Suprapubic skin (tissue), 4 donors: ENCODE results near the gene RUFY1. TPM values are rescaled to one million over a fixed set of nuclear protein-coding genes. Genes with fewer than 3 reads are reported as not detected.

Source experiments
- DNase-seq, 2 donors: peaks; one replicate each; pipeline ENCODE4 v3.0.0-alpha.2; 2019; ENCODE audit warnings: low spot score in 2 of 2
- H3K27ac ChIP-seq: fragments of 200-600 bp; sonication (generic); one replicate; pipeline ENCODE4 v1.5.1; 2019
- H3K27me3 ChIP-seq: fragments of 200-600 bp; sonication (generic); one replicate; pipeline ENCODE4 v1.5.1; 2019
- H3K36me3 ChIP-seq: fragments of 200-600 bp; sonication (generic); one replicate; pipeline ENCODE4 v1.5.1; 2019
- H3K4me1 ChIP-seq: fragments of 200-600 bp; sonication (generic); one replicate; pipeline ENCODE4 v1.5.1; 2019
- H3K4me3 ChIP-seq: fragments of 200-600 bp; sonication (generic); one replicate; pipeline ENCODE4 v1.5.1; 2019; ENCODE audit warnings: mild to moderate bottlenecking
- H3K9me3 ChIP-seq: fragments of 200-600 bp; sonication (generic); one replicate; pipeline ENCODE4 v1.5.1; 2019
- EP300 ChIP-seq: sonication (generic); formaldehyde crosslinking; IDR thresholded peaks from one replicate; pipeline ENCODE4 v1.6.1; 2017; ENCODE audit warnings: antibody characterized with exemption
- POLR2A ChIP-seq, 2 donors: fragments of 450-650 bp; IDR thresholded peaks; one replicate each; pipeline ENCODE4 v1.6.1; 2017; ENCODE audit warnings: antibody characterized with exemption in 2 of 2, mild to moderate bottlenecking in 2 of 2, moderate library complexity in 2 of 2
- POLR2AphosphoS5 ChIP-seq, 3 donors: sonication (generic); formaldehyde crosslinking; IDR thresholded peaks; one replicate each; pipeline ENCODE4 v1.6.1; 2017; ENCODE audit warnings: antibody characterized with exemption in 3 of 3
- WGBS: methylation state at CpG from one replicate; pipeline ENCODE4 v1.1.5; 2018; 5-methylcytosine and 5-hydroxymethylcytosine counted together
- total RNA-seq, 4 donors: library from RNA; depleted of rRNA; stranded (reverse); fragments of >200 nt; gene quantifications; one replicate each; pipeline ENCODE4 v1.1.0, GENCODE V29; 2016
- TF ChIP-seq, protein P1 (sequence below), 2 donors: fragments of 200-600 bp in 1 of 2; fragments of 450-650 bp in 1 of 2; sonication (generic) in 1 of 2; IDR thresholded peaks; one replicate each; pipeline ENCODE4 v1.5.1; 2016 to 2019; ENCODE audit warnings: antibody characterized with exemption in 2 of 2, mild to moderate bottlenecking in 1 of 2, moderate library complexity in 1 of 2

Gene RUFY1
- total RNA-seq, 4 donors from 2014 or later = 37.8 to 61.3 (median 55.0) TPM

GRCh38 chr5:179613460-179614071 is 63.2 kb downstream of the RUFY1 start:
- no peak overlapping the region for H3K4me3 ChIP-seq
- no peak overlapping the region for H3K27ac ChIP-seq
- TF ChIP-seq, protein P1, sequence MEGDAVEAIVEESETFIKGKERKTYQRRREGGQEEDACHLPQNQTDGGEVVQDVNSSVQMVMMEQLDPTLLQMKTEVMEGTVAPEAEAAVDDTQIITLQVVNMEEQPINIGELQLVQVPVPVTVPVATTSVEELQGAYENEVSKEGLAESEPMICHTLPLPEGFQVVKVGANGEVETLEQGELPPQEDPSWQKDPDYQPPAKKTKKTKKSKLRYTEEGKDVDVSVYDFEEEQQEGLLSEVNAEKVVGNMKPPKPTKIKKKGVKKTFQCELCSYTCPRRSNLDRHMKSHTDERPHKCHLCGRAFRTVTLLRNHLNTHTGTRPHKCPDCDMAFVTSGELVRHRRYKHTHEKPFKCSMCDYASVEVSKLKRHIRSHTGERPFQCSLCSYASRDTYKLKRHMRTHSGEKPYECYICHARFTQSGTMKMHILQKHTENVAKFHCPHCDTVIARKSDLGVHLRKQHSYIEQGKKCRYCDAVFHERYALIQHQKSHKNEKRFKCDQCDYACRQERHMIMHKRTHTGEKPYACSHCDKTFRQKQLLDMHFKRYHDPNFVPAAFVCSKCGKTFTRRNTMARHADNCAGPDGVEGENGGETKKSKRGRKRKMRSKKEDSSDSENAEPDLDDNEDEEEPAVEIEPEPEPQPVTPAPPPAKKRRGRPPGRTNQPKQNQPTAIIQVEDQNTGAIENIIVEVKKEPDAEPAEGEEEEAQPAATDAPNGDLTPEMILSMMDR (IDR thresholded peaks at IDR 0.05) = no peak
- TF ChIP-seq EP300 (no peak), POLR2A (IDR thresholded peaks at IDR 0.05) (no peak)
- DNase-seq = peak; percentile 36 to 55
- H3K9me3 ChIP-seq = no peaks in the 10 kb centered on the region
- H3K36me3 ChIP-seq = peaks cover 93% of the 10 kb centered on the region
- H3K27me3 ChIP-seq = no peaks in the 10 kb centered on the region
- 78% methylated on average over 8 of the region's 8 CpGs for WGBS
- peaks cover 45% of the 10 kb centered on the region for H3K4me1 ChIP-seq

DNA sequence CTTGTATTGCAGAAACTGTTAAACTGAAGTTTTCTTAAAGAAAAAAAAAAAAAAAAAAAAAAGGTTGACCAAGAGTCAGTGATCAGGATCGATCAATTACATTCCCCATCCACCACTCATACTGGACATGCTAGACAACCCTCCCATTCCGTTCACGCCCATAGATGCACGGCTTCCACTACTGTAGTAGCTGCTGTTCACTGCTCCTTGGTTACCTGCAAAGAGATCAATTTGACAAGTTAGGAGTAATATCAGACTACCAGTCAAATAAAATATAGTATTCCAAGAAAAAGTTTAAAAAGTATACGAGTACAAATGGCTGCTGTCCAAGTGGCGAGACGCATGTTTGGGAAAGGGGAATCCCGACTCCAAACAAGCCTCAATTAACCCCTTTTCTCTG is 64.4 kb downstream of the RUFY1 start:
- TF ChIP-seq, protein P1 (IDR thresholded peaks at IDR 0.05) = no peak
- TF ChIP-seq POLR2AphosphoS5 (IDR thresholded peaks at IDR 0.05) (no peak), POLR2A (IDR thresholded peaks at IDR 0.05) (no peak), EP300 (no peak)
- no peaks in the 10 kb centered on the region for H3K9me3 ChIP-seq
- 47% methylated on average over 8 of the region's 8 CpGs for WGBS
- no peak overlapping the region for H3K4me3 ChIP-seq
- peaks cover 57% of the 10 kb centered on the region for H3K4me1 ChIP-seq
- peak; percentile 20 to 49 for DNase-seq
- no peak overlapping the region for H3K27ac ChIP-seq
- peaks cover 97% of the 10 kb centered on the region for H3K36me3 ChIP-seq
- H3K27me3 ChIP-seq = no peaks in the 10 kb centered on the region

GRCh38 chr5:179615203-179615602 is 64.8 kb downstream of the RUFY1 start:
- TF ChIP-seq, protein P1 (IDR thresholded peaks at IDR 0.05) = no peak
- TF ChIP-seq POLR2AphosphoS5 (IDR thresholded peaks at IDR 0.05) = no peak
- TF ChIP-seq POLR2A (IDR thresholded peaks at IDR 0.05) = no peak
- TF ChIP-seq EP300 = no peak
- peaks cover 97% of the 10 kb centered on the region for H3K36me3 ChIP-seq
- peaks cover 61% of the 10 kb centered on the region for H3K4me1 ChIP-seq
- H3K4me3 ChIP-seq = no peak overlapping the region
- H3K27me3 ChIP-seq = no peaks in the 10 kb centered on the region
- no peak overlapping the region for H3K27ac ChIP-seq
- H3K9me3 ChIP-seq = no peaks in the 10 kb centered on the region
- peak; percentile 18 to 21 for DNase-seq
- WGBS = 57% methylated on average over 2 of the region's 2 CpGs

GRCh38 chr5:179616002-179616594 is 65.7 kb downstream of the RUFY1 start:
- 78% methylated on average over 9 of the region's 9 CpGs for WGBS
- no peak for TF ChIP-seq EP300
- no peak for TF ChIP-seq POLR2A (IDR thresholded peaks at IDR 0.05)
- Histone ChIP-seq H3K27ac (no peak overlapping the region), H3K4me1 (peaks cover 62% of the 10 kb centered on the region), H3K4me3 (no peak overlapping the region), H3K36me3 (peaks cover 98% of the 10 kb centered on the region), H3K27me3 (no peaks in the 10 kb centered on the region), H3K9me3 (no peaks in the 10 kb centered on the region)
- peak; percentile 29 to 33 for DNase-seq

DNA sequence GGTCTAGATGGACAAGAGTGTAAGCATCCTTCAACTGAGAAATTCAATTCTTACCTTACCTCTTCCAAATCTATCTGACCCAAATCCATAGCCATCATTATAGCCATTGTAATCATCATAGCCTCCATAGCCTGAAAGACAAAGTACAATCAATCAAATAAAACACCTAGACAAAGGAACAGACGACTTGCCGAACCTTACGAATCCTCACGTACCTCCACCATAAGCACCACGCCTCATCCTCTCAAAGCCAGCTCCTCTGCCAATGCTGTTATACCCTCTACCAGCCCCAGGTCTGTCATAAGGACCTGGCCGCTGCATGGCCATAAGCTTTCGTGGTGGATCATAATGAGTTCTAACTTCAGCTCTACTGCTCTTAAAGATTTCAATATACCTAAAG is 67.6 kb downstream of the RUFY1 start:
- H3K36me3 ChIP-seq = peaks cover 89% of the 10 kb centered on the region
- no peaks in the 10 kb centered on the region for H3K9me3 ChIP-seq
- WGBS = 71% methylated on average over 7 of the region's 7 CpGs
- H3K27ac ChIP-seq = no peak overlapping the region
- peak; percentile 48 to 52 for DNase-seq
- H3K4me1 ChIP-seq = peaks cover 67% of the 10 kb centered on the region
- no peak overlapping the region for H3K4me3 ChIP-seq
- H3K27me3 ChIP-seq = no peaks in the 10 kb centered on the region
- no peak for TF ChIP-seq POLR2AphosphoS5 (IDR thresholded peaks at IDR 0.05)
- TF ChIP-seq, protein P1 (IDR thresholded peaks at IDR 0.05) = no peak
- TF ChIP-seq EP300 = no peak
- no peak for TF ChIP-seq POLR2A (IDR thresholded peaks at IDR 0.05)
